Karpas-422 (cell line): ENCODE measurements around the gene RNPEP. TPM values are rescaled to one million over a fixed set of nuclear protein-coding genes. Genes with fewer than 3 reads are reported as not detected.

Experiments used
- DNase-seq: peaks from one replicate; pipeline ENCODE4 v3.0.0-alpha.2; 2015
- H2AFZ ChIP-seq: fragments of 200-600 bp; sonication (generic); 2 replicates; pipeline ENCODE4 v1.6.1; 2014; ENCODE audit warnings: antibody characterized with exemption, low read length, mixed read lengths
- H3K27ac ChIP-seq: fragments of 200-600 bp; sonication (generic); 2 replicates; pipeline ENCODE4 v1.5.1; 2014; ENCODE audit warnings: mild to moderate bottlenecking, low read length, moderate library complexity
- H3K27me3 ChIP-seq: fragments of 200-600 bp; sonication (generic); 2 replicates; pipeline ENCODE4 v1.6.1; 2014; ENCODE audit warnings: low read length, mixed read lengths
- H3K36me3 ChIP-seq: fragments of 200-600 bp; sonication (generic); 2 replicates; pipeline ENCODE4 v1.6.1; 2014; ENCODE audit warnings: low read length, mixed read lengths; ENCODE audit not compliant: insufficient read depth
- H3K4me1 ChIP-seq: fragments of 200-600 bp; sonication (generic); 2 replicates; pipeline ENCODE4 v1.6.1; 2014; ENCODE audit warnings: mild to moderate bottlenecking, low read length, mixed read lengths
- H3K4me2 ChIP-seq: fragments of 200-600 bp; sonication (generic); 2 replicates; pipeline ENCODE4 v1.6.1; 2014; ENCODE audit warnings: low read length, low read depth, mild to moderate bottlenecking; ENCODE audit not compliant: poor library complexity, severe bottlenecking
- H3K4me3 ChIP-seq: fragments of 200-600 bp; sonication (generic); 2 replicates; pipeline ENCODE4 v1.5.1; 2014; ENCODE audit warnings: mild to moderate bottlenecking, antibody characterized with exemption, low read length, mixed read lengths
- H3K79me2 ChIP-seq: fragments of 200-600 bp; sonication (generic); 2 replicates; pipeline ENCODE4 v1.6.1; 2014; ENCODE audit warnings: mild to moderate bottlenecking, low read length, mixed read lengths
- H3K9ac ChIP-seq: fragments of 200-600 bp; sonication (generic); 2 replicates; pipeline ENCODE4 v1.6.0; 2014; ENCODE audit warnings: low read length
- H3K9me2 ChIP-seq: fragments of 200-600 bp; sonication (generic), shearing (Covaris generic); replicated peaks from 2 replicates; pipeline ENCODE4 v1.6.0; 2014; ENCODE audit warnings: mild to moderate bottlenecking, low read length, moderate library complexity; ENCODE audit not compliant: insufficient read depth
- H3K9me3 ChIP-seq: fragments of 300-700, 200-600 bp; sonication (generic); 2 replicates; pipeline ENCODE4 v1.6.1; 2014; ENCODE audit warnings: low read length, mixed read lengths
- H4K20me1 ChIP-seq: fragments of 200-600 bp; sonication (generic); 2 replicates; pipeline ENCODE4 v1.6.1; 2014; ENCODE audit warnings: mild to moderate bottlenecking, antibody characterized with exemption, low read length, low read depth; ENCODE audit not compliant: insufficient read depth
- total RNA-seq: library from RNA; depleted of rRNA; stranded (reverse); fragments of >200 nt; shearing (Covaris generic); gene quantifications from 2 replicates; pipeline ENCODE4 v1.2.3, GENCODE V29; 2014; ENCODE audit warnings: low replicate concordance

The RNPEP gene
- total RNA-seq, 1 experiment from 2014 or later, result 49.2 TPM

GRCh38 chr1:202029171-202029665, 46.8 kb downstream of the RNPEP start:
- no peaks in the 10 kb centered on the region for H3K36me3 ChIP-seq

DNA sequence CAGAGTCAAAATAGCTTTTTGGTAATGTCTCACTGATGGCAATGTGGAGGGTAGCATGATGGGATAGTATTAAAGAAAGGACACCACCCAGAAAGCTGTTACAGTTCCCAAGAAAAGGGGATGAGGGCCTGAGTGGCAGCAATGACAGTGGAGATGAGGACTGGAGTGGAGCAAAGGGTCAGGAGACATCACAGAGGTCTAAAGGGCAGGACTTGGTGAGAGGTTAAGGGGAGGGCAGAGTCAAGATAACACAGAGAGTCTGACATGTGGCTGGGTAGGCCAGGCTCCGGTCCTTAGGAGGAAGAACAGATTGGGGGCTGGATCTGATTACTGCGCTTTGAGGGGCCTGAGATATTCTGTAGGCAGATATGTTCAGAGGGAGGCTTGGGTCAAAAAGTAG, 47.3 kb downstream of the RNPEP start:
- Histone ChIP-seq H4K20me1 (no peaks in the 10 kb centered on the region), H3K4me3 (no peak overlapping the region), H3K9me3 (no peaks in the 10 kb centered on the region), H3K4me2 (no peak overlapping the region), H3K36me3 (no peaks in the 10 kb centered on the region), H3K79me2 (no peaks in the 10 kb centered on the region), H3K27ac (no peak overlapping the region), H3K9ac (no peak overlapping the region), H3K4me1 (no peaks in the 10 kb centered on the region), H2AFZ (no peak overlapping the region), H3K9me2 (no peaks in the 10 kb centered on the region), H3K27me3 (no peaks in the 10 kb centered on the region)
- no peak for DNase-seq

More at GRCh38 chr1:202029171-202029665, 46.8 kb downstream of the RNPEP start:
- H3K4me3 ChIP-seq, result no peak overlapping the region
- DNase-seq, result no peak
- no peak overlapping the region for H3K27ac ChIP-seq
- H3K27me3 ChIP-seq, result no peaks in the 10 kb centered on the region
- H3K9ac ChIP-seq, result no peak overlapping the region
- no peaks in the 10 kb centered on the region for H3K9me3 ChIP-seq
- no peak overlapping the region for H3K4me2 ChIP-seq
- no peaks in the 10 kb centered on the region for H3K79me2 ChIP-seq
- H2AFZ ChIP-seq, result no peak overlapping the region
- no peaks in the 10 kb centered on the region for H3K4me1 ChIP-seq
- no peaks in the 10 kb centered on the region for H4K20me1 ChIP-seq
- no peaks in the 10 kb centered on the region for H3K9me2 ChIP-seq

DNA sequence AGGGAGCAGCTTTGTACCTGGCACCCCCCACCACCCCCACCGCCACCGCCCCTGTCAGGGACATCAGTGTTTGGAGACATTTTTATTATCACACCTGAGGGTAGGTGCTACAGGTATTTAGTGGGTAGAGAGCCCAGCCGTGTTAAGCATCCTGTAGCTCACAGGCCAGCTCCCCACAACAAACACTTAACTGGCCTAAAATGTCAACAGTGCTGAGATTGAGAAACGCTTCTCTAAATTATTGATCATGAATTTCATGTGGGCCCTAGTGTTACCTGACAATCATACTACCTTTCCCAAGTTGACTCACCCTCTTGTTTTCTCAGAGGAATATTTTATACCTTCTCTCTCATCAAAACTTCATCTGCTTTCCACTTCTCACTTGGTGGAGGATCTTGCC, 49.3 kb downstream of the RNPEP start:
- no peak overlapping the region for H3K4me2 ChIP-seq
- H2AFZ ChIP-seq, result no peak overlapping the region
- no peak for DNase-seq

DNA sequence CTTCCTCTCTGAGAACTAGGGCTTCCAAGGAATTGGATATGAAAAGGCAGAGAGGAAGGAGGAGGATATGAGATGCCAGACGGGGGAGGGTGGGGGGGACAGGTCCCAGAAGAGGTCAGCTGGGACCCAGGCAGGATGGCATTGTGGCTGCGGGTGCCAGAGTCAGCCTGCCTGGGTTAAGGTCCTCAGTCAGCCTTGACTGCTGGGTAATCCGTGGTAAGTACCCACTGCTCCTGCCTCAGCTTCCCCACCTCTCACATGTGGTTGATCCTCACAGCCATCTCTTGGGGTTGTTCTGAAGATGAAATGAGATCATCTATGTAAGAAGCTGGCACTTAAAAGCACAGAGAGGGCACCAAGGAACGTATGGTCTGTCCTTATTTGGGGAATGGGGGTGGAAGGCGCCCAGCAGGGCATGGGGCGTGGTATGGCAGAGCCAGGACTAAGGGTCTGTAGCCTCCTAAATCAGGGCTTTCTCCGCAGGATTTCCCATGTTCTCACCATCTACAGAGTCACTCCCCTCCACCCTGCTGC, 51.8 kb downstream of the RNPEP start:
- Histone ChIP-seq H3K27ac (no peak overlapping the region), H3K4me3 (no peak overlapping the region), H3K9me2 (no peaks in the 10 kb centered on the region), H3K36me3 (no peaks in the 10 kb centered on the region), H3K4me2 (no peak overlapping the region), H2AFZ (no peak overlapping the region), H3K9ac (no peak overlapping the region), H4K20me1 (no peaks in the 10 kb centered on the region), H3K27me3 (no peaks in the 10 kb centered on the region), H3K79me2 (no peaks in the 10 kb centered on the region), H3K4me1 (no peaks in the 10 kb centered on the region), H3K9me3 (no peaks in the 10 kb centered on the region)
- no peak for DNase-seq

More for the DNA sequence above, 49.3 kb downstream of the RNPEP start:
- Histone ChIP-seq H3K4me3 (no peak overlapping the region), H3K79me2 (no peaks in the 10 kb centered on the region), H3K36me3 (no peaks in the 10 kb centered on the region), H3K9ac (no peak overlapping the region), H3K4me1 (no peaks in the 10 kb centered on the region), H3K27ac (no peak overlapping the region), H3K9me2 (no peaks in the 10 kb centered on the region), H3K9me3 (no peaks in the 10 kb centered on the region), H3K27me3 (no peaks in the 10 kb centered on the region), H4K20me1 (no peaks in the 10 kb centered on the region)

- DNase-seq, result no peak
- Histone ChIP-seq H3K4me2 (no peak overlapping the region), H3K36me3 (no peaks in the 10 kb centered on the region), H3K4me1 (no peaks in the 10 kb centered on the region), H3K9me3 (no peaks in the 10 kb centered on the region), H3K27ac (no peak overlapping the region), H3K4me3 (no peak overlapping the region), H3K27me3 (no peaks in the 10 kb centered on the region), H4K20me1 (no peaks in the 10 kb centered on the region), H3K9me2 (no peaks in the 10 kb centered on the region), H2AFZ (no peak overlapping the region), H3K79me2 (no peaks in the 10 kb centered on the region), H3K9ac (no peak overlapping the region)
These were observed 52.4 kb downstream of the RNPEP start for GRCh38 chr1:202034683-202035462.

- H3K9ac ChIP-seq, result no peak overlapping the region
- no peaks in the 10 kb centered on the region for H3K9me2 ChIP-seq
- no peak overlapping the region for H3K4me3 ChIP-seq
- no peak overlapping the region for H2AFZ ChIP-seq
- H3K4me2 ChIP-seq, result no peak overlapping the region
- no peaks in the 10 kb centered on the region for H3K79me2 ChIP-seq
- no peaks in the 10 kb centered on the region for H3K36me3 ChIP-seq
- H4K20me1 ChIP-seq, result no peaks in the 10 kb centered on the region
- no peaks in the 10 kb centered on the region for H3K4me1 ChIP-seq
- DNase-seq, result no peak
- H3K9me3 ChIP-seq, result no peaks in the 10 kb centered on the region
- H3K27ac ChIP-seq, result no peak overlapping the region
- H3K27me3 ChIP-seq, result no peaks in the 10 kb centered on the region
These were observed 54.3 kb downstream of the RNPEP start for GRCh38 chr1:202036595-202037387.

GRCh38 chr1:202037706-202038296, 55.4 kb downstream of the RNPEP start:
- no peak for DNase-seq
- Histone ChIP-seq H3K4me3 (no peak overlapping the region), H3K36me3 (no peaks in the 10 kb centered on the region), H3K9me3 (no peaks in the 10 kb centered on the region), H4K20me1 (no peaks in the 10 kb centered on the region), H3K9ac (no peak overlapping the region), H3K27ac (no peak overlapping the region), H3K4me2 (no peak overlapping the region), H3K27me3 (no peaks in the 10 kb centered on the region), H3K79me2 (no peaks in the 10 kb centered on the region), H3K9me2 (no peaks in the 10 kb centered on the region), H3K4me1 (no peaks in the 10 kb centered on the region), H2AFZ (no peak overlapping the region)
